ENCODE results near the gene CACNG6. TPM values are rescaled to one million over a fixed set of nuclear protein-coding genes. Genes with fewer than 3 reads are reported as not detected.

Gene CACNG6, protein sequence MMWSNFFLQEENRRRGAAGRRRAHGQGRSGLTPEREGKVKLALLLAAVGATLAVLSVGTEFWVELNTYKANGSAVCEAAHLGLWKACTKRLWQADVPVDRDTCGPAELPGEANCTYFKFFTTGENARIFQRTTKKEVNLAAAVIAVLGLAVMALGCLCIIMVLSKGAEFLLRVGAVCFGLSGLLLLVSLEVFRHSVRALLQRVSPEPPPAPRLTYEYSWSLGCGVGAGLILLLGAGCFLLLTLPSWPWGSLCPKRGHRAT
- not detected in 2 replicates for total RNA-seq

DNA sequence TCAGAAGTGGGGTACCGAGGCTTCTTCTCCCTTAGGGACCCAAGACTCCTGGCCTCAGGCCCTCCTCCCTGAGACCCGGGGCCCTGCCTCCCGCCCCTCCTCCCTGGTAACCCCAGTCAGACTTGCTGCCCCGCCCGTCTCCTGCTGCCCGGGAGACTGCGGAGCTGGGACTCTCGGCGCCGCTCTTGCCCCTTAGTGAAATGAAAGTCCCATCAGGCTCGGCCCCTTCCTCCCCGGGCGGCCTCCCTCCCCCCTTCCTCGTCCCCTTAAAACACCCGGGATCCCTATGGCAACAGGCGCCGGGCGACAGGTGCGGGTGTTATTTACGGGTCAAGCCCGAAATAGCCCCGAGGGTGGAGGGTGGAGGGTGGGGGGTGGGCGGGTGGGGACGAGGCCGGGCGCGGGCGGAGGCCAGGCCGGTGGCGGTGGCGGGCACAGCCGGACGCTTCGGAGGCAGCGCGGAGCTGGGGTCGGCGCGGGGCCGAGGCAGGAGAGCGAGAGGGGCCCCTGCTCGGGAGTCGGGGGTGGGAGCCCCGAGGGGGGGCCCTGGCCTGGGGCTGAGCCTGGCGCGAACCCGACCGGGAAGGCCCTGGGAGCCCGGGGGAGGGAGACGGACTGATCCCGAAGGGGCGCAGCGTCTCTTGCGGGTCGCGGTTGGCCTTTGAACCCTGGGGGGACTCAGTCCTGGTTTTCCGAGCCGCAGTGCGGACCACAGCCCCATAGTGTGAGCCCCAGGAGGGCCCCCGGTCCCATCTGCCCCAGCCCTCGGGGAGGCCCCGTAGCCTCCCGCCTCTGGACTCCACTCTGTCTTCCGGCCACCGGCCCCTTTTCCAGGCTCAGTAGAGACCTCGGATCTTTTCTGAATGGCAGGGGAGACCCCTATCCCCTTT is at the start of gene CACNG6:
CACNG6 (plus strand) TSS at position 414 of the 890 bp plus-strand sequence. CDS start 1,241 bp downstream, outside the sequence.

DNA sequence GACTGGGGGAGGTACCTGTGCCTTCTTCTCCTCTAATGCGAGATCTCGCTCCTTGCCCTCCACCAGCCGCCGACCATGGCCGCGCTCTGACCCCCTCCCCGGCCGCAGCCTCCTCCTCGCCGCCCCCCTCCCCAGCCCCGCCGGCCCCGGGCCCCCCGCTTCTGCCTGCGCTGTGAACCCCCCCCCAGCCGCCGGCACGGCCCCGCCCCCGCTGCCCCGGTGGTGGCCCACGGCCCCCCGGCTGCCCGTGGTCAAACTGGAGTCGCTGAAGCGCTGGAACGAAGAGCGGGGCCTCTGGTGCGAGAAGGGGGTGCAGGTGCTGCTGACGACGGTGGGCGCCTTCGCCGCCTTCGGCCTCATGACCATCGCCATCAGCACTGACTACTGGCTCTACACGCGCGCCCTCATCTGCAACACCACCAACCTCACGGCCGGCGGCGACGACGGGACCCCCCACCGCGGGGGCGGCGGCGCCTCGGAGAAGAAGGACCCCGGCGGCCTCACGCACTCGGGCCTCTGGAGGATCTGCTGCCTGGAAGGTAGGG is 28.5 kb upstream of the CACNG6 start, which contains the start of gene CACNG8:
CACNG8 (plus strand) TSS at position 51 of the 545 bp plus-strand sequence.

Other genes starting within 250 kb of the CACNG6 start
- not detected in 2 replicates for gene NLRP12, start 167.3 kb upstream of the CACNG6 start, total RNA-seq
- gene MYADM, start 123.8 kb upstream of the CACNG6 start, total RNA-seq, result 60.9 and 66.4 TPM in 2 replicates
- gene PRKCG, start 109.4 kb upstream of the CACNG6 start, total RNA-seq, result not detected in 2 replicates
- gene CACNG7, start 82.4 kb upstream of the CACNG6 start, total RNA-seq, result 0.17 and 0.74 TPM in 2 replicates
- under 0.01 TPM in 1 of 2 replicates, not detected in the other for gene CACNG8, start 28.7 kb upstream of the CACNG6 start, total RNA-seq
- not detected in 2 replicates for gene VSTM1, start 72.3 kb downstream of the CACNG6 start, total RNA-seq
- gene TARM1, start 89.7 kb downstream of the CACNG6 start, total RNA-seq, result not detected in 2 replicates
- under 0.01 TPM in 1 of 2 replicates, not detected in the other for gene OSCAR, start 109.2 kb downstream of the CACNG6 start, total RNA-seq
- gene NDUFA3, start 111.2 kb downstream of the CACNG6 start, total RNA-seq, result 35.5 and 59.8 TPM in 2 replicates
- 21.9 and 22.0 TPM in 2 replicates for gene TFPT, start 124.0 kb downstream of the CACNG6 start, total RNA-seq
- 72.0 and 83.4 TPM in 2 replicates for gene PRPF31, start 124.1 kb downstream of the CACNG6 start, total RNA-seq
- 13.3 and 19.5 TPM in 2 replicates for gene CNOT3, start 146.1 kb downstream of the CACNG6 start, total RNA-seq
- 6.1 and 9.4 TPM in 2 replicates for gene LENG1, start 168.1 kb downstream of the CACNG6 start, total RNA-seq
- 0.17 and 0.45 TPM in 2 replicates for gene TMC4, start 181.5 kb downstream of the CACNG6 start, total RNA-seq
- 79.2 and 85.3 TPM in 2 replicates for gene MBOAT7, start 197.9 kb downstream of the CACNG6 start, total RNA-seq
- gene TSEN34, start 199.7 kb downstream of the CACNG6 start, total RNA-seq, result 90.8 and 109 TPM in 2 replicates
- 2,612 and 2,869 TPM in 2 replicates for gene RPS9, start 209.2 kb downstream of the CACNG6 start, total RNA-seq
- gene LILRB3, start 231.4 kb downstream of the CACNG6 start, total RNA-seq, result not detected in 2 replicates